BLaER1 treated with 17β-estradiol and CSF1 and Interleukin-3, amounts not matched to agents 10 nM and 100 nM (cell line): ENCODE data around the gene ITPKC.
"Not testable (repeated sequence)": the region's sequence is repeated elsewhere in the genome, so short reads cannot be mapped to it uniquely, and the experiment has no call there.

Experiments
- H3K27ac ChIP-seq, 11 experiments: shearing (Covaris generic); formaldehyde crosslinking; 2 replicates each; pipeline ENCODE4 v1.8.1; 2022
- H3K27me3 ChIP-seq, 11 experiments: shearing (Covaris generic); formaldehyde crosslinking; 2 replicates each; pipeline ENCODE4 v1.8.1; 2022
- H3K36me3 ChIP-seq, 11 experiments: shearing (Covaris generic); formaldehyde crosslinking; 2 replicates each; pipeline ENCODE4 v1.8.1; 2022
- H3K4me1 ChIP-seq, 10 experiments: shearing (Covaris generic); formaldehyde crosslinking; 2 replicates each; pipeline ENCODE4 v1.8.1; 2022
- H3K4me2 ChIP-seq, 11 experiments: shearing (Covaris generic); formaldehyde crosslinking; 2 replicates each; pipeline ENCODE4 v1.8.1; 2022
- H3K4me3 ChIP-seq, 10 experiments: shearing (Covaris generic); formaldehyde crosslinking; 2 replicates each; pipeline ENCODE4 v1.8.1; 2022
- H3K9ac ChIP-seq, 11 experiments: shearing (Covaris generic); formaldehyde crosslinking; 2 replicates each; pipeline ENCODE4 v1.8.1; 2022
- H3K9me3 ChIP-seq, 11 experiments: shearing (Covaris generic); formaldehyde crosslinking; replicated peaks in 1 of 11; 2 replicates each; pipeline ENCODE4 v1.8.1; 2022
- H4K20me1 ChIP-seq, 11 experiments: shearing (Covaris generic); formaldehyde crosslinking; 2 replicates each; pipeline ENCODE4 v1.8.1; 2022
- Cebpa-rat ChIP-seq, 11 experiments: shearing (Covaris generic); IDR thresholded peaks; 2 replicates each; pipeline ENCODE4 v1.8.1; 2022

ITPKC gene

DNA sequence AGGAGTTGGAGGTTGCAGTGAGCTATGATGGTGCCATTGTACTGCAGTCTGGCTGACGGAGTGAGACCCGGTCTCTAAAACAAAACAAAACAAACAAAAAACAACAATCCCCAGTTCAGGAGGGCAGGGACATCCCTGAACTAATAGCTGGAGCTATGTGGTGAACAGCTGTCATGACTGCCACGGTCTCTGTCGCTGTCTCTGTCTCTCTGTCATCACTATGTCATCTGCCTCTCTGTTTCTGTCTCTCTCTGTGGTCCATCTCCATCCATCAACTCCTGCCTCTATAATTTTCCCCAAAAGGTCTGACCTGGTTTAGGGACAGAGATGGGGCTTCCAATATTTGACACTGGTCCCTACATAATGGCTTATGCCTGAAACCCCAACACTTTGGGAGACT is 7.4 kb downstream of the ITPKC start:
- no peak for TF ChIP-seq Cebpa-rat (IDR thresholded peaks at IDR 0.05)
- H3K4me3 ChIP-seq, result no peak overlapping the region
- no peak overlapping the region for H3K4me2 ChIP-seq
- peaks cover 0 to 10% (median 0%) of the 10 kb centered on the region in 11 experiments; a peak in 2 of 22 replicates for H3K9me3 ChIP-seq
- H3K27me3 ChIP-seq, result no peaks in the 10 kb centered on the region
- H3K9ac ChIP-seq, result no peak overlapping the region
- H3K27ac ChIP-seq, result no peak overlapping the region
- H3K4me1 ChIP-seq, result peaks cover 16 to 33% (median 20%) of the 10 kb centered on the region in 10 experiments
- peaks cover 0 to 20% (median 0%) of the 10 kb centered on the region in 11 experiments; a peak in 5 of 22 replicates for H4K20me1 ChIP-seq
- peaks cover 24 to 73% (median 54%) of the 10 kb centered on the region in 11 experiments for H3K36me3 ChIP-seq

DNA sequence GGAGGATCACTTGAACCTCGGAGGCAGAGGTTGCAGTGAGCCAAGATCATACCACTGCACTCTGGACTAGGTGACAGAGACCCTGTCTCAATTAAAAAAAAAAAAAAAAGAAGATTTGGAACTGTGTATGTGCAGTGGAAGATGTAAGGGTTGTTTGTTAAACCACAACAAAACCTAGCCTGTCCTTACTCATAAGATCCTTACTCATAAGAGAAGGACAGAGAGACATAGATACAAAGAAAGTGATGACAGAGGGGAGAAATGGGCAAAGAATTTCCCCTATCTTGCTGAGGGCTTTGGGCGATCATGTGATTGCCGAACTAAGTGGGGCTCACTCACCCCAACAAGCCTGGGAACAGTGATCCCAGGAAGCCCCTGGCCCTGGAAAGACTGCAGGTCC is 7.9 kb downstream of the ITPKC start:
- H3K27ac ChIP-seq, result no peak overlapping the region

GRCh38 chr19:40726279-40726678 is 9.4 kb downstream of the ITPKC start:
- Histone ChIP-seq H3K36me3 (peaks cover 43 to 93% (median 74%) of the 10 kb centered on the region in 11 experiments), H4K20me1 (peaks cover 0 to 12% (median 0%) of the 10 kb centered on the region in 11 experiments; a peak in 5 of 22 replicates), H3K4me3 (no peak overlapping the region), H3K9me3 (peaks cover 0 to 10% (median 0%) of the 10 kb centered on the region in 11 experiments; a peak in 2 of 22 replicates), H3K27ac (no peak overlapping the region), H3K9ac (no peak overlapping the region), H3K4me2 (no peak overlapping the region), H3K27me3 (no peaks in the 10 kb centered on the region), H3K4me1 (peaks cover 0 to 13% (median under 1%) of the 10 kb centered on the region in 10 experiments; a peak in 7 of 20 replicates)
- TF ChIP-seq Cebpa-rat (IDR thresholded peaks at IDR 0.05), result no peak

More for the DNA sequence above, 7.9 kb downstream of the ITPKC start:
- no peak overlapping the region for H3K4me3 ChIP-seq
- peaks cover 0 to 10% (median 0%) of the 10 kb centered on the region in 11 experiments; a peak in 2 of 22 replicates for H3K9me3 ChIP-seq
- no peak for TF ChIP-seq Cebpa-rat (IDR thresholded peaks at IDR 0.05)
- H3K9ac ChIP-seq, result no peak overlapping the region
- H3K4me1 ChIP-seq, result peaks cover 10 to 27% (median 15%) of the 10 kb centered on the region in 10 experiments
- no peak overlapping the region for H3K4me2 ChIP-seq
- H3K36me3 ChIP-seq, result peaks cover 29 to 78% (median 60%) of the 10 kb centered on the region in 11 experiments
- peaks cover 0 to 20% (median 0%) of the 10 kb centered on the region in 11 experiments; a peak in 5 of 22 replicates for H4K20me1 ChIP-seq
- no peaks in the 10 kb centered on the region for H3K27me3 ChIP-seq

GRCh38 chr19:40730065-40730464 is 13.2 kb downstream of the ITPKC start:
- H3K9me3 ChIP-seq, result peaks cover 0 to 10% (median 0%) of the 10 kb centered on the region in 11 experiments; a peak in 2 of 22 replicates
- not testable (repeated sequence) for H3K27ac ChIP-seq, H3K9ac ChIP-seq, H3K27me3 ChIP-seq, H3K4me3 ChIP-seq, H3K4me1 ChIP-seq, H4K20me1 ChIP-seq, H3K4me2 ChIP-seq
- H3K36me3 ChIP-seq, result peaks cover 75 to 100% (median 95%) of the 10 kb centered on the region in 11 experiments

GRCh38 chr19:40732304-40732703 is 15.4 kb downstream of the ITPKC start:
- H3K36me3 ChIP-seq, result peaks cover 82 to 100% (median 97%) of the 10 kb centered on the region in 11 experiments
- H3K9ac ChIP-seq, H3K27me3 ChIP-seq, H3K27ac ChIP-seq, H3K9me3 ChIP-seq, H3K4me2 ChIP-seq, H3K4me3 ChIP-seq, H3K4me1 ChIP-seq, H4K20me1 ChIP-seq: not testable (repeated sequence)

DNA sequence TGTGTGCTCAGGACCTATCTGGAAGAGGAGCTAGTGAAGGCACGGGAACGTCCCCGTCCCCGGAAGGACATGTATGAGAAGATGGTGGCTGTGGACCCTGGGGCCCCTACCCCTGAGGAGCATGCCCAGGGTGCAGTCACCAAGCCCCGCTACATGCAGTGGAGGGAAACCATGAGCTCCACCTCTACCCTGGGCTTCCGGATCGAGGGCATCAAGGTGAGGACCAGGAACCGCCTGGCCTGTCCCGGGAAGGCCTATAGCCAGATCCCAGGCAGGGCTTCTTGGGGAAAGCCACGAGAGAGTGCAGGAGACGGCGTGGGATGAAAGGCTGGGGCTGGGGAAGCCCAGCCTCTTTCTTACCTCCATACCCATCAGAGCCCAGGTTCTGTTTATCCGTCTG is 16.2 kb downstream of the ITPKC start:
- peaks cover 81 to 98% (median 94%) of the 10 kb centered on the region in 11 experiments for H3K36me3 ChIP-seq

GRCh38 chr19:40735013-40735771 is 18.3 kb downstream of the ITPKC start:
- no peak overlapping the region for H3K9ac ChIP-seq

More for the DNA sequence above, 16.2 kb downstream of the ITPKC start:
- H3K4me1 ChIP-seq, result no peaks in the 10 kb centered on the region
- H3K27me3 ChIP-seq, result no peaks in the 10 kb centered on the region
- H3K9me3 ChIP-seq, result no peaks in the 10 kb centered on the region
- H3K9ac ChIP-seq, result no peak overlapping the region
- H4K20me1 ChIP-seq, result peaks cover 0 to 6% (median 0%) of the 10 kb centered on the region in 11 experiments; a peak in 1 of 22 replicates
- no peak overlapping the region for H3K4me2 ChIP-seq
- no peak overlapping the region for H3K27ac ChIP-seq
- TF ChIP-seq Cebpa-rat (IDR thresholded peaks at IDR 0.05), result no peak
- H3K4me3 ChIP-seq, result no peak overlapping the region

DNA sequence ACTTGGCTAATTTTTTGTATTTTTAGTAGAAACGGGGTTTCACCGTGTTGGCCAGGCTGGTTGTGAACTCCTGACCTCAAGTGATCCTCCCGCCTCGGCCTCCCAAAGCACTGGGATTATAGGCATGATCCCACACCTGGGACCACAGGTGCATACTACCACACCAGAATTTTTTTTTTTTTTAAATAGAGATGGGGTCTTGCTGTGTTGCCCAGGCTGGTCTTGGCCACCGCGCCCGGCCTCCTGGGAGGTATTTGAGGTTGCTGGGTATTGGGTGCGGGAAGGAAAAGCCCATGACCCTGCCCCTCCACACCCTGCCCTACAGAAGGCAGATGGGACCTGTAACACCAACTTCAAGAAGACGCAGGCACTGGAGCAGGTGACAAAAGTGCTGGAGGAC is 19.7 kb downstream of the ITPKC start:
- no peaks in the 10 kb centered on the region for H3K9me3 ChIP-seq
- H3K9ac ChIP-seq, result no peak overlapping the region
- peaks cover 0 to 14% (median 11%) of the 10 kb centered on the region in 10 experiments; a peak in 13 of 20 replicates for H3K4me1 ChIP-seq
- H3K4me3 ChIP-seq, result no peak overlapping the region
- TF ChIP-seq Cebpa-rat (IDR thresholded peaks at IDR 0.05), result no peak
- peaks cover 57 to 91% (median 74%) of the 10 kb centered on the region in 11 experiments for H3K36me3 ChIP-seq
- no peak overlapping the region for H3K27ac ChIP-seq
- no peak overlapping the region for H3K4me2 ChIP-seq
- H4K20me1 ChIP-seq, result peaks cover 0 to 6% (median 0%) of the 10 kb centered on the region in 11 experiments; a peak in 2 of 22 replicates
- no peaks in the 10 kb centered on the region for H3K27me3 ChIP-seq

More at GRCh38 chr19:40735013-40735771, 18.3 kb downstream of the ITPKC start:
- Histone ChIP-seq H3K36me3 (peaks cover 71 to 98% (median 88%) of the 10 kb centered on the region in 11 experiments), H3K27ac (no peak overlapping the region), H3K9me3 (no peaks in the 10 kb centered on the region), H3K4me3 (no peak overlapping the region), H4K20me1 (peaks cover 0 to 6% (median 0%) of the 10 kb centered on the region in 11 experiments; a peak in 2 of 22 replicates), H3K4me1 (peaks cover 0 to 13% (median 10%) of the 10 kb centered on the region in 10 experiments; a peak in 11 of 20 replicates), H3K4me2 (no peak overlapping the region), H3K27me3 (no peaks in the 10 kb centered on the region)
- no peak for TF ChIP-seq Cebpa-rat (IDR thresholded peaks at IDR 0.05)

DNA sequence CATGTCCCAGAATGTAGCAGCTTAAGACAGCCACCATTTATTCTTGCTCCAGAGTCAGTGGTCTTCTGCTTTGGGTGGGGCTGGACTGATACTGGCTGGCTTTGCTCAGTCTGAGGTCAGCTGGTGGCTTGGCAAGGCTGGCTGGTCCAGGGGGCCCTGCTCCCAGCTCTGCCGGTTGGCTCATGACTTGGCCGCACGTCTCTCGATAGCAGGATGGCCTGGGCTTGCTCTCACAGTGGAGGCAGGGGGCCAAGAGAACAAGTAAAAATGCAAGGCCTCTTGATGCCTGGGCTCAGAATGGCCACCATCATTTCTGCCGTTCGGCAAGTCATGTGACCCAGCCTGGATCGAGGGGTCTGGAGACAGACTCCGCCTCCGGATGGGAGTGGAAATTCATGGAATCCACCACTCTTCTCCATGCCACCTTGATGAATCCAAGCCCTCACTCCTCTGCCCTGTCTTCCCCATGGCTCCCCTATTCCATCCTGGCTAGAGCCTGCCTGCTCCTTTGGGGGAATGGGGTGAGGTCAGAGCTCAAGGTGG is 20.3 kb downstream of the ITPKC start:
- H3K9me3 ChIP-seq, result no peaks in the 10 kb centered on the region
- no peak for TF ChIP-seq Cebpa-rat (IDR thresholded peaks at IDR 0.05)

More for the DNA sequence above, 20.3 kb downstream of the ITPKC start:
- Histone ChIP-seq H3K9ac (no peak overlapping the region), H3K4me1 (peaks cover 0 to 14% (median 11%) of the 10 kb centered on the region in 10 experiments; a peak in 13 of 20 replicates), H4K20me1 (peaks cover 0 to 6% (median 0%) of the 10 kb centered on the region in 11 experiments; a peak in 2 of 22 replicates), H3K4me2 (no peak overlapping the region), H3K36me3 (peaks cover 52 to 86% (median 69%) of the 10 kb centered on the region in 11 experiments), H3K27ac (no peak overlapping the region), H3K27me3 (no peaks in the 10 kb centered on the region), H3K4me3 (no peak overlapping the region)
